ENCODE data around the gene TSSK3.

DNA sequence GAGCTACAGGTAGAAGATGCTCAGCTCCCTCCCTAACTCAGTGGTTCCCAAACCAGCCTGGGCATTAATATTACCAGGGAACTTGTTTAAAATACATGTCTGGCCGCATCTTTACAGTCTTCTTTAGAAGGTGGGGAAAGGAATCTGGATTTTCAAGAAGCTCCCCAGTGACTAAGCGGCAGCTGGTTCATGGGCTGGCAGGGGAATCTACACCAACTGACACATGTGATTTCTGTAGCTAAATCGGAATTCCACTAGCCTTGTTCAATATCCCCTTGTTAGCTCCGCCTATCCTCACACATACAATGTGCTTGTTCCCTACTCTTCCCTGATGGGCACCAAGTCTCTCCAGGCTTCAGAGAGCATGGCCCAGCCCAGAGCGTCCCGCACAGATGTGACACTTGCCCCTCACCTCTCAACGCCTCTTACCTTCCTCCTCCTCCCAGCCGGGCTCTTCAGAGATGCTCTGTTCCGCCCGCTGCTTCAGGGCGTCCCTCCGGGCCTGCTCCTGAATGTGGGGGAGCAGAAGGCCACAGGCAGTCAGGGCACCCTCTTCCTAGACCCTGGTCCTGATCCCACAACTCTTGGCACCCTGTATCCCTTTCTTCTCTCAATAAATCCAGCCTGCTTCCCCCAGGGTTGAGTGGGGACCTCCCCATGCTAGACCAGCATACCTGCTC is 15.3 kb downstream of the TSSK3 start:
- no peak for TF ChIP-seq POLR2A (IDR thresholded peaks at IDR 0.05)
- TF ChIP-seq, protein P1, sequence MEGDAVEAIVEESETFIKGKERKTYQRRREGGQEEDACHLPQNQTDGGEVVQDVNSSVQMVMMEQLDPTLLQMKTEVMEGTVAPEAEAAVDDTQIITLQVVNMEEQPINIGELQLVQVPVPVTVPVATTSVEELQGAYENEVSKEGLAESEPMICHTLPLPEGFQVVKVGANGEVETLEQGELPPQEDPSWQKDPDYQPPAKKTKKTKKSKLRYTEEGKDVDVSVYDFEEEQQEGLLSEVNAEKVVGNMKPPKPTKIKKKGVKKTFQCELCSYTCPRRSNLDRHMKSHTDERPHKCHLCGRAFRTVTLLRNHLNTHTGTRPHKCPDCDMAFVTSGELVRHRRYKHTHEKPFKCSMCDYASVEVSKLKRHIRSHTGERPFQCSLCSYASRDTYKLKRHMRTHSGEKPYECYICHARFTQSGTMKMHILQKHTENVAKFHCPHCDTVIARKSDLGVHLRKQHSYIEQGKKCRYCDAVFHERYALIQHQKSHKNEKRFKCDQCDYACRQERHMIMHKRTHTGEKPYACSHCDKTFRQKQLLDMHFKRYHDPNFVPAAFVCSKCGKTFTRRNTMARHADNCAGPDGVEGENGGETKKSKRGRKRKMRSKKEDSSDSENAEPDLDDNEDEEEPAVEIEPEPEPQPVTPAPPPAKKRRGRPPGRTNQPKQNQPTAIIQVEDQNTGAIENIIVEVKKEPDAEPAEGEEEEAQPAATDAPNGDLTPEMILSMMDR (IDR thresholded peaks at IDR 0.05), result no peak
